Fibroblast of lung (primary cell): ENCODE data around the gene ZCCHC7. TPM values are rescaled to one million over a fixed set of nuclear protein-coding genes. Genes with fewer than 3 reads are reported as not detected.

Experiments used
- DNase-seq, 2 donors: peaks; one replicate each; pipeline versions ENCODE4 v3.0.0 to v3.0.0-alpha.2; 2010; ENCODE audit warnings: low read depth in 2 of 2
- H2AFZ ChIP-seq: 2 replicates; pipeline ENCODE4 v1.5.1; 2012; ENCODE audit warnings: low read length, control low read depth, inconsistent platforms
- H3K27ac ChIP-seq: 2 replicates; pipeline ENCODE4 v1.5.1; 2011; ENCODE audit warnings: low read length, control low read depth; ENCODE audit not compliant: insufficient read depth
- H3K27me3 ChIP-seq: 2 replicates; pipeline ENCODE4 v1.5.1; 2011; ENCODE audit warnings: mild to moderate bottlenecking, low read length; ENCODE audit not compliant: control insufficient read depth, insufficient read depth
- H3K36me3 ChIP-seq: 2 replicates; pipeline ENCODE4 v1.5.1; 2011; ENCODE audit warnings: low read length; ENCODE audit not compliant: control insufficient read depth, insufficient read depth
- H3K4me1 ChIP-seq: 2 replicates; pipeline ENCODE4 v1.5.1; 2011; ENCODE audit warnings: low read length; ENCODE audit not compliant: control insufficient read depth, insufficient read depth; ENCODE audit errors: extremely low read depth
- H3K4me2 ChIP-seq: 2 replicates; pipeline ENCODE4 v1.5.1; 2011; ENCODE audit warnings: low read length, control low read depth; ENCODE audit not compliant: insufficient read depth; ENCODE audit errors: extremely low read depth
- H3K4me3 ChIP-seq, 4 experiments: fragments of 200-600 bp in 1 of 4; sonication (generic) in 1 of 4; replicated peaks in 1 of 4; 2 replicates each; pipeline ENCODE4 v1.5.1; 2011 to 2016; ENCODE audit warnings: low read length in 4 of 4, low read depth in 3 of 4, mild to moderate bottlenecking in 3 of 4, control low read depth in 2 of 4, inconsistent platforms in 1 of 4, mixed read lengths in 1 of 4; ENCODE audit not compliant: insufficient read depth in 1 of 4; ENCODE audit errors: control extremely low read depth in 1 of 4
- H3K79me2 ChIP-seq: 2 replicates; pipeline ENCODE4 v1.5.1; 2012; ENCODE audit warnings: mild to moderate bottlenecking, low read length, inconsistent platforms; ENCODE audit not compliant: control insufficient read depth, insufficient read depth
- H3K9ac ChIP-seq: 2 replicates; pipeline ENCODE4 v1.5.1; 2011; ENCODE audit warnings: mild to moderate bottlenecking, low read length, control low read depth; ENCODE audit not compliant: insufficient read depth
- H3K9me3 ChIP-seq: 2 replicates; pipeline ENCODE4 v1.5.1; 2012; ENCODE audit warnings: low read depth, low read length; ENCODE audit not compliant: control insufficient read depth, insufficient read depth
- H4K20me1 ChIP-seq: 2 replicates; pipeline ENCODE4 v1.5.1; 2011; ENCODE audit warnings: low read length; ENCODE audit not compliant: control insufficient read depth, insufficient read depth; ENCODE audit errors: extremely low read depth
- EZH2 ChIP-seq: IDR thresholded peaks from 2 replicates; pipeline ENCODE4 v1.5.1; 2012; ENCODE audit warnings: low read length, control low read depth, mild to moderate bottlenecking; ENCODE audit errors: missing control alignments
- polyA plus RNA-seq, 2 donors: library from polyadenylated mRNA; depleted of rRNA in 1 of 2; stranded (reverse) in 1 of 2; unstranded in 1 of 2; fragments of >200 nt; gene quantifications; 2 replicates each; pipeline ENCODE4 v1.2.1, GENCODE V29; 2011 to 2012; ENCODE audit warnings: missing spikeins in 1 of 2
- total RNA-seq: library from RNA; depleted of rRNA; stranded (reverse); fragments of >200 nt; gene quantifications from 2 replicates; pipeline ENCODE4 v1.2.1, GENCODE V29; 2014
- TF ChIP-seq, protein P1 (sequence below), 2 donors: IDR thresholded peaks in 1 of 2; conservative IDR thresholded peaks in 1 of 2; 1 replicate in 1 of 2; 2 replicates in 1 of 2; pipeline ENCODE4 v1.5.1; 2011 to 2012; ENCODE audit warnings: low read length in 2 of 2, control low read depth in 1 of 2, inconsistent platforms in 1 of 2, low read depth in 1 of 2, mild to moderate bottlenecking in 1 of 2

The ZCCHC7 gene
- total and polyA plus RNA-seq, 2 donors (not counting 1 experiment from before 2014, with no cell fraction given) = 15.0 to 23.8 TPM

DNA sequence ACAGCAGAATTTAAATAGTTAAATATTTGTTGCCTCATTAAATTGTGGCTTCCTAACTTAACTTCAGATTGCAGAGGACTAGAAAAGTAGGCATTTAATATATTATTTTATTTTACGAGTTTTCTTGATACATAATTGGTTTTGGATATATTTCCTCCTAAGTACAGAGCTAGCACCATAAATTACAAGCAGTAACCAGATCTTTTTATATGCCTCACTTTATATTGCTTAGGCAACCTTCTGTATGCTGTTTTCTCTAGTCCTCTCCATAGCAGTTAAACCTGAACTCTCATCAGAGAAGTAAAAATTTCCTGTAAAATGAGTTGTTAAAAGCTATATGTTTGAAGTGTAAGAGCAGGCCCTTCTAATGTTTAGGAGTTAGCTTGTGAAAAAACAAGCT is 144.2 kb downstream of the ZCCHC7 start:
- Histone ChIP-seq H3K9ac (no peak overlapping the region), H3K4me1 (no peaks in the 10 kb centered on the region), H3K9me3 (no peaks in the 10 kb centered on the region), H3K4me3 (no peak overlapping the region), H3K79me2 (no peaks in the 10 kb centered on the region), H3K4me2 (no peak overlapping the region), H4K20me1 (no peaks in the 10 kb centered on the region), H3K36me3 (no peaks in the 10 kb centered on the region), H2AFZ (no peak overlapping the region), H3K27me3 (no peaks in the 10 kb centered on the region), H3K27ac (no peak overlapping the region)
- no peak for DNase-seq
- TF ChIP-seq, protein P1, sequence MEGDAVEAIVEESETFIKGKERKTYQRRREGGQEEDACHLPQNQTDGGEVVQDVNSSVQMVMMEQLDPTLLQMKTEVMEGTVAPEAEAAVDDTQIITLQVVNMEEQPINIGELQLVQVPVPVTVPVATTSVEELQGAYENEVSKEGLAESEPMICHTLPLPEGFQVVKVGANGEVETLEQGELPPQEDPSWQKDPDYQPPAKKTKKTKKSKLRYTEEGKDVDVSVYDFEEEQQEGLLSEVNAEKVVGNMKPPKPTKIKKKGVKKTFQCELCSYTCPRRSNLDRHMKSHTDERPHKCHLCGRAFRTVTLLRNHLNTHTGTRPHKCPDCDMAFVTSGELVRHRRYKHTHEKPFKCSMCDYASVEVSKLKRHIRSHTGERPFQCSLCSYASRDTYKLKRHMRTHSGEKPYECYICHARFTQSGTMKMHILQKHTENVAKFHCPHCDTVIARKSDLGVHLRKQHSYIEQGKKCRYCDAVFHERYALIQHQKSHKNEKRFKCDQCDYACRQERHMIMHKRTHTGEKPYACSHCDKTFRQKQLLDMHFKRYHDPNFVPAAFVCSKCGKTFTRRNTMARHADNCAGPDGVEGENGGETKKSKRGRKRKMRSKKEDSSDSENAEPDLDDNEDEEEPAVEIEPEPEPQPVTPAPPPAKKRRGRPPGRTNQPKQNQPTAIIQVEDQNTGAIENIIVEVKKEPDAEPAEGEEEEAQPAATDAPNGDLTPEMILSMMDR (conservative IDR thresholded peaks at IDR 0.05 in 1 of 2, IDR thresholded peaks at IDR 0.05 in 1 of 2; ENCODE audit: low read depth in 1 of 2, low read length in 2 of 2) = no peak
- TF ChIP-seq EZH2 = no peak

DNA sequence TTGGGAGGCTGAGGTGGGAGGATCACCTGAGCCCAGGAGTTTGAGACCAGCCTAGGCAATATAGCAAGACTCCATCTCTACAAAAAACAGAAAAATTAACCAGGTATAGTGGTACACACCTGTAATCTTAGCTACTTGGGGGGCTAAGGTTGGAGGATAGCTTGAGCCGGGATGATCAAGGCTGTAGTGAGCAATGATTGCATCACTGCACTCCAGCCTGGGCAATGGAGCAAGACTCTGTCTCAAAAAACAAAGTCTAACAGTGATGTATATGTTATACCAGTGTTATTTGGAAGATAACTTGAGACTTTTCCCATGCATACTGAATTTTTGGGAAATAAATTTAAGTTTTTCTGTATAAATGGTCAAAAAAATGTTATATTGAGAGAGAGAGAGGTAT is 146.3 kb downstream of the ZCCHC7 start:
- Histone ChIP-seq H3K36me3 (no peaks in the 10 kb centered on the region), H3K9ac (no peak overlapping the region), H3K79me2 (no peaks in the 10 kb centered on the region), H3K4me1 (no peaks in the 10 kb centered on the region), H3K27ac (no peak overlapping the region), H3K4me3 (no peak overlapping the region), H4K20me1 (no peaks in the 10 kb centered on the region), H3K27me3 (no peaks in the 10 kb centered on the region), H2AFZ (no peak overlapping the region), H3K4me2 (no peak overlapping the region), H3K9me3 (no peaks in the 10 kb centered on the region)
- DNase-seq = no peak
- TF ChIP-seq, protein P1 (conservative IDR thresholded peaks at IDR 0.05 in 1 of 2, IDR thresholded peaks at IDR 0.05 in 1 of 2; ENCODE audit: low read depth in 1 of 2, low read length in 2 of 2) = no peak
- no peak for TF ChIP-seq EZH2

DNA sequence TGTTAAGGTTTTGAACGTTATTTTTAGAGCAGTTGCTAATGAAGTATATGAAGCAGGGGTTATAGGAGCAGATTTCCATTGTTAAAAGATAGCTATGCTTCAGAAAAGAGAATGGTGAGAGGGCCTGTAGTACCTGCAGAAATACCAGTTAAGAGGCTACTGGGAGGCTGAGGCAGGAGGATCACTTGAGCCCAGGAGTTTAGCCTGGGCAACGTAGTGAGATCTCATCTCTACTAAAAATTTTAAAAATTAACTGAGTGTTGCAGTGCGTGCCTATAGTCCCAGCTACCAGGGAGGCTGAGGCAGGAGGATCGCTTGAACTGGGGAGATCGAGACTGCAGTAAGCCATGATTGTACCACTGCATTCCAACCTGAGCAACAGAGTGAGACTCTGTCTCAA is 148.8 kb downstream of the ZCCHC7 start:
- no peak for TF ChIP-seq EZH2
- TF ChIP-seq, protein P1 (conservative IDR thresholded peaks at IDR 0.05 in 1 of 2, IDR thresholded peaks at IDR 0.05 in 1 of 2; ENCODE audit: low read depth in 1 of 2, low read length in 2 of 2) = no peak
- no peaks in the 10 kb centered on the region for H3K9me3 ChIP-seq
- H3K9ac ChIP-seq = no peak overlapping the region
- no peaks in the 10 kb centered on the region for H3K4me1 ChIP-seq
- no peak overlapping the region for H2AFZ ChIP-seq
- no peak overlapping the region for H3K27ac ChIP-seq
- no peaks in the 10 kb centered on the region for H4K20me1 ChIP-seq
- no peaks in the 10 kb centered on the region for H3K79me2 ChIP-seq
- no peaks in the 10 kb centered on the region for H3K27me3 ChIP-seq
- H3K36me3 ChIP-seq = no peaks in the 10 kb centered on the region
- H3K4me3 ChIP-seq = no peak overlapping the region
- DNase-seq = no peak
- H3K4me2 ChIP-seq = no peak overlapping the region
